PFSK-1 (cell line): ENCODE data around the gene CALHM1.

Experiments used
- POLR2AphosphoS5 ChIP-seq: IDR thresholded peaks from 2 replicates; pipeline ENCODE4 v1.6.1; 2012; ENCODE audit warnings: low read depth, mild to moderate bottlenecking, control low read depth, low read length, moderate library complexity
- SIN3A ChIP-seq: IDR thresholded peaks from 2 replicates; pipeline ENCODE4 v1.6.1; 2012; ENCODE audit warnings: mild to moderate bottlenecking, low read length, moderate library complexity, borderline replicate concordance; ENCODE audit not compliant: insufficient read depth
- TAF1 ChIP-seq: IDR thresholded peaks from 2 replicates; pipeline ENCODE4 v1.6.1; 2012; ENCODE audit warnings: low read length, control low read depth, borderline replicate concordance; ENCODE audit not compliant: insufficient read depth
- TF ChIP-seq, protein P1 (sequence below), 2 experiments: IDR thresholded peaks; 2 replicates each; pipeline versions ENCODE4 v1.6.1 to v1.8.0; 2011 to 2012; ENCODE audit warnings: low read depth in 2 of 2, low read length in 2 of 2, control low read depth in 1 of 2, inconsistent platforms in 1 of 2, mild to moderate bottlenecking in 1 of 2, moderate library complexity in 1 of 2; ENCODE audit not compliant: insufficient read depth in 1 of 2

DNA sequence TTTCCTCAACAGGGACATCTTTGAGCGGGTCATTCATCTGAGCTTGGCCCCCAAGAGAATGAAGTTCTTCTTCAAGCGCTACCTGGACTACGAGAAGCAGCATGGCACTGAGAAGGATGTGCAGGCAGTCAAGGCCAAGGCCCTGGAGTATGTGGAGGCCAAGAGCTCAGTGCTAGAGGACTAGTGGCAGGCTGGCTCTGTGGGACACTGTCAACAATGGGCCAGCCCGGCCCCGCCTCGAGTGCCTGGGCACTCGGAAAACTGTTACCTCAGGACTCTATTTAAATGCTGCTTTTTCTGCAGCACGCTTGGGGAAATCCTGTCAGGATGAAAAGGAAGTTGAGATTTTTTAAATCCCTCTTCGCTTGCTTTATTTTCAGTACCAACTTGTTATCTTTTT is 13.3 kb downstream of the CALHM1 start:
- TF ChIP-seq TAF1: no peak
- TF ChIP-seq, protein P1, sequence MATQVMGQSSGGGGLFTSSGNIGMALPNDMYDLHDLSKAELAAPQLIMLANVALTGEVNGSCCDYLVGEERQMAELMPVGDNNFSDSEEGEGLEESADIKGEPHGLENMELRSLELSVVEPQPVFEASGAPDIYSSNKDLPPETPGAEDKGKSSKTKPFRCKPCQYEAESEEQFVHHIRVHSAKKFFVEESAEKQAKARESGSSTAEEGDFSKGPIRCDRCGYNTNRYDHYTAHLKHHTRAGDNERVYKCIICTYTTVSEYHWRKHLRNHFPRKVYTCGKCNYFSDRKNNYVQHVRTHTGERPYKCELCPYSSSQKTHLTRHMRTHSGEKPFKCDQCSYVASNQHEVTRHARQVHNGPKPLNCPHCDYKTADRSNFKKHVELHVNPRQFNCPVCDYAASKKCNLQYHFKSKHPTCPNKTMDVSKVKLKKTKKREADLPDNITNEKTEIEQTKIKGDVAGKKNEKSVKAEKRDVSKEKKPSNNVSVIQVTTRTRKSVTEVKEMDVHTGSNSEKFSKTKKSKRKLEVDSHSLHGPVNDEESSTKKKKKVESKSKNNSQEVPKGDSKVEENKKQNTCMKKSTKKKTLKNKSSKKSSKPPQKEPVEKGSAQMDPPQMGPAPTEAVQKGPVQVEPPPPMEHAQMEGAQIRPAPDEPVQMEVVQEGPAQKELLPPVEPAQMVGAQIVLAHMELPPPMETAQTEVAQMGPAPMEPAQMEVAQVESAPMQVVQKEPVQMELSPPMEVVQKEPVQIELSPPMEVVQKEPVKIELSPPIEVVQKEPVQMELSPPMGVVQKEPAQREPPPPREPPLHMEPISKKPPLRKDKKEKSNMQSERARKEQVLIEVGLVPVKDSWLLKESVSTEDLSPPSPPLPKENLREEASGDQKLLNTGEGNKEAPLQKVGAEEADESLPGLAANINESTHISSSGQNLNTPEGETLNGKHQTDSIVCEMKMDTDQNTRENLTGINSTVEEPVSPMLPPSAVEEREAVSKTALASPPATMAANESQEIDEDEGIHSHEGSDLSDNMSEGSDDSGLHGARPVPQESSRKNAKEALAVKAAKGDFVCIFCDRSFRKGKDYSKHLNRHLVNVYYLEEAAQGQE (IDR thresholded peaks at IDR 0.05; ENCODE audit: insufficient read depth in 1 of 2, low read depth in 2 of 2, low read length in 2 of 2): no peak
- no peak for TF ChIP-seq POLR2AphosphoS5
- TF ChIP-seq SIN3A: no peak
